NCI-H446 treated with DMSO at 0.1 percent for 48 hours (cell line): Measurements from ENCODE around the gene C1QTNF6.
"Not testable (repeated sequence)": the region's sequence is repeated elsewhere in the genome, so short reads cannot be mapped to it uniquely, and the experiment has no call there.

Experiments
- DNase-seq: peaks from one replicate; lab custom pipeline; 2025; lab: John Stamatoyannopoulos, UW

Gene C1QTNF6

DNA sequence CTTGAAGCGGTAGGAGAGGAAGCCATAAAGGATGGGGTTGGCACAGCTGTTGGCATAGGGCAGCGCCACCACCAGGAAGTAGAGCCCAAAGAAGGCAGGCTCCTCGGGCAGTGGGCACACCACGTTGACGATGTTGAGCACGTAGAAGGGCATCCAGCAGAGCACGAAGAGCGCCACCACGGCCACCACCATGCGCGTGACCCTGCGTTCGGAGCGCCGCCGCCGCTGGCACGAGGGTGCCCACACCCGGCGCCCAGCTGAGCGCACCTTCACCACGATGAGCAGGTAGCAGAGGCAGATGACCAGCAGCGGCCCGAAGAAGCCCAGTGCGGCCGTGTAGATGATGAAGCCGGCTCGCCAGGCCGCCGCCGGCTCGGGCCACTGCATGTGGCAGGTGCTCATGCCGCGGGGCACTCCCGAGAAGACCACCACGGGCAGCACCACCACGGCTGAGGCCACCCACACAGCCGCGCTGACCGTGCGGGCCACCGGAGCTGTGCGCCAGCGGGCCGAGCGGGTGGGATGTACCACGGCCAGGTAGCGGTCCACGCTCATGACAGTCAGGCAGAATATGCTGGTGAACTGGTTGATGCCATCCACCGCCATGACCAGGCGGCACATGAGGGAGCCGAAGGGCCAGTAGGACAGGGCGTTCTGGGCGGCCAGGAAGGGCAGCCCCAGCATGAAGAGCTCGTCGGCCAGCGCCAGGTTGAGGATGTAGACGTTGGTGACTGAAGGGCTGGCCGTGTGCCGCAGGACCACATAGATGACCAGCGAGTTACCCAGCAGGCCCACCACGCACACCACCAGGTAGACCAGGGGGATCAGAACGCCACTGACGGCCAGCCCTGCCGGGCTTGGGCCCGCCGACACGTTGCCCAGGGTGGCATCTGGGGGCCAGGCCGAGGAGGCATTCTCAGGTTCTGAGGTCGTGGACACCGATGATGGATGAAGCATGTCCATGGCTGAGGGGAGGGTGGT is 19.1 kb upstream of the C1QTNF6 start:
- DNase-seq, result no peak

DNA sequence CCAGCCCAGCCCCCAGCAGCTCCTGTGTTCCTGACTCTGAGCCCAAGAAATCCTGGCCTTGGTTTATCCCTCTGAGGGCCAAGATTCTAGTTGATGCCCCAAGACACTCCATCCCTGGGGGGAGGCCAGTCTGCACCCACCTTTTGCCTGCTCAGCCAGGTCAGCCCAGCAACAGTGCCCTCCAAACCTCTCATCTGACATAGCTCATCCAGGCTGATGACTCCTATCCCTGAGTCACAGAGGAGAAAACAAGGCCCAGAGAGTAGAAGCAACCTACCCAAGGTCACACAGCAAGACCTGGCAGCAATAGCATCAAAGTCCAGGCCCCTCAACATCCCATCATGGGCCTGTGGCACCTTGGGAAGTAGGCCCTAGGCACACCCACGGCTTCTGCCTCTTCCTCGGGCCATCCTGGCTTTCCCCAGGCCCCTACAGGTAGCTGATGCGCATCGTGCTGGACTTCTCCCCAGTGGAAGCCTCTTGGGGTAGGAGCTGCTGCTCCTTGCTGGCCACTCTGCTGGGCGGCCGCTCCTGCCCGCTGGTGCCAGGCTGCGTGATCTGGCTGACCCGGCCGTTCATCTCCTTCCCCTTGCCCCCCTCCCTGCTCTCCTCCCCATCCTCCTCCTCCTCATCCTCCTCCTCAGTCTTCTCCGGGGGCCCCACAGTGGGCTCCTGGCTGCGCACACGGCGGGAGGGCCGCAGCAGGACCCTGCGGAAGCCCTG is 18.2 kb upstream of the C1QTNF6 start:
- DNase-seq, result no peak

- DNase-seq, result no peak
Observed at GRCh38 chr22:37205046-37205445, 17.0 kb upstream of the C1QTNF6 start.

DNA sequence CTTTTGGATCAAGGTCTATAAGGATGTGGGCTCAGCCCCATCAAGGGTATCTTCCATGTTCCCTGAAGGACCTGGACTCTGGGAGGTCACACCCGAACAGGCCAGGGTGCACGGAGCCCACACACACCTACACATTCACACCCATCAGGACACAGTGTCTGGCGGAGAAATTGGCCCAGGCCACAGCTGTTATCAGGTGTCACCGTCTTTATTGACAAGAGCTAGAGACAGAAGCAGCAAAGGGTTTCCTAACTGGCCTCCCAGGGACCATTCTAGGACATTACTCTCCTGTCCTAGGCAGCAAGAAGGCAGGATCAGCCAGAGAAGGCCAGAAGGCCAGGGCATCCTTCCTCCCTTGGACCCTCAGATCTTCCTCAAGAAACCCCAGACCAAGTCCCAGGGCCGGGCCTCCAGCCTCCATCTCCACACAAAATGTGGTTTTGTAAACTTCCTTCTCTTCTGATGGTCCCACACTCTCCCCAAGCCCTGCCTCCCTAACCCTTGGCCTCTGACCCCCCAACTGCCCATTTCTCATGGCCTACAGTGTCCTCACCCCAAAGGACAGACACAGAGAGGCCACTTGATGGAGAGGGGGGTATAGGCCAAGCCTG is 16.1 kb upstream of the C1QTNF6 start:
- DNase-seq, result no peak

- DNase-seq, result no peak
Observed at GRCh38 chr22:37203354-37204044, 15.5 kb upstream of the C1QTNF6 start.

GRCh38 chr22:37202716-37203115 is 14.7 kb upstream of the C1QTNF6 start:
- DNase-seq, result no peak

DNA sequence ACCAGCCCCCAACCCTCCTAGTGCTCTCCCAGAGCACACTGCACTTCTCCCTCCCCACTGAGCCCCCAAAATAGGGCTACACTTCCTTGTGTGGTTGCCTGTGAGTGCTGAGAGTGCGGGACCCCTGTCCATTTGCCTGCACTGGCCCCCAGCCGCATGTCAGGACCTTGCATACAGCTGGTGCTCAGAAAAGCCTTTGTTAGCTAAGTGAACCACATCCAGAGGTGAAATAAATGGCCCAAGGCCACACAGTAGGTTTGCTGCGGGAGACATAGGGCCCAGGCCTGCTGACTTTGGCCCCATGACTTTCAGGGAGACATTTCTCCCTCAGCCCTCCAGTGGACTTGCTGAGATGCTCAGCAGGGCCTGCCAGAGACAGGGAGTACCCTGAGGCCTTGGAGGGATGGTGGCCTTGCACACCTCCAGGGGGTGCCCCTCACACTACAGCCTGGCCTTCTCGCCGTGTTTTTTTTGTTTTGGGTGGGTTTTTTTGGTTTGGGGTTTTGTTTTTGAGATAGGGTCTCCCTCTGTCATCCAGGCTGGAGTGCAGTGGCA is 14.0 kb upstream of the C1QTNF6 start:
- DNase-seq, result no peak

- not testable (repeated sequence) for DNase-seq
Observed at GRCh38 chr22:37201443-37201820, 13.4 kb upstream of the C1QTNF6 start.

GRCh38 chr22:37199760-37200108 is 11.7 kb upstream of the C1QTNF6 start:
- DNase-seq, result no peak

DNA sequence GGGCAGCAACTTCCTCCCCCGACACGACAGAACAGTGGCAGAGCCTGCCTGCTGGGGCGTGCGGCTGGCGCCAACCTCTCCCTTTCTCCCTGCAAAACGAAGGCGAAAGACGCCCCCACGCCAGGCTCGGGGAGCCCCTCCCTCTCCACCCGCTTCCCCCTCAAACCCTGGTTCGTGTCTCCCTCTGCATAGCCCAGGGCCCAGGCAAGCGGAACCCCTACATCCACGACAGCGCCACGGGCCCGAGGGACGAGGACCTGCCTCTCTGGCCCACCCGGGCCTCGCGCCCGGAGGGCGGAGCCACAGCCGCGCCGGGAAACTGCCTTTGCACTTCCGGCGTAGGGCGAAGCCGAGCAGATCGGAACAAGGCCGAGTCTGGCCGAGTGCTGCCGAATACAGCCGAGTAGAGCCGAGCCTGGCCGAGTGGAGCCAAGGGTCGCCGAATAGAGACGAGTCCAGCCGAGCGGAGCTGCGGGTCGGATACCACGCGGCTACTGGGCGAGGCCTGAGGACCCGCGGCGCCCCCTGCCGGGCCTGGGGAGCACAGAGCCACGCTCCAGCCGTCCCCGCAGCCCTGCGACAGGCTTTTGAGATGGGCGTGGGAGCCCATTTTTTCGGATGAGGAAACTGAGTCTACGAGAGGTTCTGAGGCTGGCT is 11.2 kb upstream of the C1QTNF6 start:
- peak; percentile 89 for DNase-seq

DNA sequence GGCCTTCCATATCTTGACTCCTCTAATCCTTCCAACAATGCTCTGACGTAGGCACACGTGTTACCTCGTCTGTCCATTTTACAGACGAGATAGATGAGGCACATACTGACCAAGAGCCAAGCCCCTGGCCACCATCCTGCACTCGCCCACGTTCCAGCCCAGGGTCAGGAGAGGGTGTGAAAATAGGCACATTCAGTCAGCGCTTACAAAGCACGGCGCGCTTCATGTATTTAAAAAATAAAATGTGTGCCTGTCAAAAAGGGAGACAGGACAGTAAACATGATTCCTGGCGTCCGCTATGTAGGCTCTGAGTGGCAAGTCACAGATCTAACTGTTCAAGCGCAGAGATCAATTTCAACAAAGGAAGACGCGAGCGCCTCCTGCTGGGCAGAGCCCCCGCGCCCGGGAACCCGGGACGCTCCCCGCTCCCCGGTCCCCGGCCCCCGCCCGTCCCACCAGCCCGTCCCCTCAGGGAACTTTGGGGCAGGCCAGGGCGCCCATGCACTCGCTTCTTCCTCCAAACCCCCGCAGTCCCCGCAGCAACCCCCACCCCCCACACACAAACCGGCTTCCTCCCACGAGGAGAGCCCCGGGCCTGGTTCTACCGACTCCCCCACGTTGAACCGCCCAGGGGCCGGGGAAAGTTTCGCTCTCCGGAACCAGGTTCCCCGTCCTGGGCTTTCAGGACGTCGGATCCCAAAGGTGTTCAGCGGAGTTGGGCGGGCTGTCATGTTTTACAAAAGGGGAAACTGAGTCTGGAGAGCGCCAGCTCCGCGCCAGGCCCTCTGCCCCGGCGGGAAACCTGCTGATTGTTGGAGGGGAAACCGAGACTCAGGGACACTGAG is 10.4 kb upstream of the C1QTNF6 start:
- DNase-seq, result peak; percentile 27

GRCh38 chr22:37197451-37198257 is 9.6 kb upstream of the C1QTNF6 start:
- DNase-seq, result no peak

DNA sequence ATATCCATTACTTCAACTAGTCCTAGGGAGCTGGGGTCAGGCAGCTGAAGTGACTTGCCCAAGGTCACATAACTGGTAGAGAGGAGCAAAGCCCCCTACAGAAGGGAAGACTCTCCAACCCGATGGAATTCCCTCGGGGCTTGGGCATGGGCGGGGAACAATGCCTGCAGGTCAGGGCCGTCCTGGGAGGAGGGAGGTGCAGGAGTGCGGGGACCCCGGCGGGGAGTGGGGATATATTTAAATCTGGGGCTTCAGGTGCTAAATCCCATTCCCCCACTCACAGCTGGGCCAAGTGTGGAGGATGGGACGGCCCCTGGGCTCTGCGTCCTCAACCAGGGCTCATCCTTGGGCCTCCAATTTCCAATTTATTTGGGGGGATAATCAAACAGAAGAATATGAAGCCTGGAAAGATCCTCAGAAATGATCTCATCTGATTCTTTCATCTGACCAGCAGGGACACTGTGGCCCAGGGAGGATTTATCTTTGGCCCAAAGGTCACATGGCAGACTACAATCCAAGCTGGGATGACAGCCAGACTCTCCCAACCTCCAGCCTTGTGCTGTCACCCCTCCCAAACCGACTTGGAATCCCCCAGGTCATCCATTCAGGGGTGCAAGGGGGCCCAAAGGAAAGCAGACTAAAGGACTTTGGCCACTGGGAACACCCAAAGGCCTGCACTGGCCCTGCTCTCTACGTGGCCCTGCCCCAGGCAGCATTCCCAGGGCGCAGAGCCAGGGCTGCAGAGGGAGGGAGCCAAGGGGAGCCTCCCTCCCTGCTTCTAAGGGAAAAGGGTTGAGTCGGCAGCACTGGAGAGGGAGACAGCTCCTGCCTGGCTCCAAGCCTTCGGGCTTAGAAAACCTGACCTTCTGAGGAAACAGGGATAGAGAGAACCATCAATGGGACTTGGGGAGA is 8.7 kb upstream of the C1QTNF6 start:
- no peak for DNase-seq

DNA sequence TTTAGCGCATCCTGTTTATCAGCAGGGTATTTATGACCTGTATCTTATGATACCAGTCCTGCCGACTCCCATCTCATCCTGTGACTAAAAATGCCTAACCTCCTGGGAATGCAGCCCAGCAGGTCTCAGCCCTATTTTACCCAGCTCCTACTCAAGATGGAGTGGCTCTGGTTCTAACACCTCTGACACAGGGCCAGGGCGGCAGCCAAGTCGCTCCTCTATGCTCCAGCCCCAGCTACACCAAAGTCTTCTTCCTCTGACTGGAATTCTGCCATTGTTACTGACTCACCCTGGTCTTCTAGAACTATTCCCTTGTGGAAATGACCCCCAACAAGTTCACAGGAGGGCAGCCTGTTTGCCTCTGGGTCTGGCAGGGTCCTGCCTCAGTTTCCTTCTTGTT is 7.9 kb upstream of the C1QTNF6 start:
- DNase-seq, result no peak

DNA sequence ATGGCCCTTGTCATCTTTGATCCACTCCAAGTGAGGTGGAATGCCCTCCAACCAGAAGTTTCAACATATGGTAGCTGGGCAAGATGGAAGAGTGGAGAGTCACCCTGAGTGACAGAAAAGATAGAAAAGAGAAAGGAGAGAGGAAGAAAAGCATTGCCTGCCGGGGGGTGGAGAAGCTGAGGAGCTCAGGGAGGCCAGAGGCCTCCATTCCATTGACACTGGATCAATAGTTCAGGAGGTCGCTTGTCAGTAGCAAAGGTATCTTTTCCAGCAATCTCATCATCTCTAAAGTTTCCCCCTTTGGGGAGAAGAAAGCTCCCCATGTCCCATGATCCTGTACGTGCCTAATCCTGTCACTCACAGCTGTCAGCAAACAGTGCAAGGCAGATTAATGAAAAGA is 6.7 kb upstream of the C1QTNF6 start:
- DNase-seq, result no peak

DNA sequence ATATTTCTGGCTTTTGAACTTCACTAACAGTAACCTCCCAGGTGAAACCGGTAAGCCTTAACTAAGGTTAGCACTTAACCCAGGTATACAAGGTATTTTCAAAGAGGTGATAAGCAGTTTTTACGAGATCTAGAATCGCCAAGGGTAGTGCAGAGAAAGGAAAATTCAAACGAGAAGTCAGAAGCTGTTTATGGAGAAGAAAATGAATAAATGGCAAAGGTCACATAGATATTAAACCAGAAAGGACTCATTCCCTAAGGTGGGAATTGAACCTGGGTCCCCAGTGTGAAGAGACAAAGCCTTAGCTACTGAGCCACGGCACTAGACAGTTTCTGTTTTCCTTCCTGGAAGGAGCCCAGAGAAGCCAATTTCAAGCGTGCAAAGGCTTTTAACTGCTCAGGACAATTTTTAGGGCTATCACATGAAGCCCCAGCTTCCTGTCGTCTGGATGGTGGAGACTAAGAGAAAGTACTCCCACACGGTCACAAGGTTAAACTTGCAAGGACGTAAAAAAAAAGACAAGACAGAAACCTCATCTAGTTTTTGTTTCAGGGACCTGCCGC is 5.7 kb upstream of the C1QTNF6 start:
- no peak for DNase-seq

- DNase-seq, result no peak
Observed at GRCh38 chr22:37192741-37193140, 4.7 kb upstream of the C1QTNF6 start.

DNA sequence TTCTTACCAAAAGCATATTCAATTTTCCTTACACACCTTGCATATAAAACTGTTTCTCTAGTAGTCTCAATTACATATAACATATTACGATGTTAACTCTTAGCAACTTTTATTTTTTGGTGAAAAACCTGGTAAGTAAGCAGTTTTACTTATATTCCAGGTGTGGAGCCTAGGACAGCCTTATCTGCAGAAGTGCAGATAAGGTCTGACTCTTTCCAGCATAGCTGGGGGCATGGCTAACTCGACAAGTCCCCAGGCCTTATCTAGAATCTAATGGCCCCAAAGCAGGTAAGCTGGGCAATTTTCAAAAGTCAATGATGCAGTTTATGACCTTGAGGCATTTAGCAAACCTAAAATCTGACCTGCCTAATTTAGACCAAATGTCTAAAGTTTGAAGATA is 4.2 kb upstream of the C1QTNF6 start:
- no peak for DNase-seq
